Thyroid gland (tissue), 4 donors: Measurements from ENCODE around the gene DYNLL1.

Experiments used
- CTCF ChIP-seq, 6 experiments: fragments of 200-600 bp in 3 of 6; fragments of 450-650 bp in 3 of 6; sonication (generic) in 3 of 6; IDR thresholded peaks; one replicate each; pipeline ENCODE4 v1.5.1; 2016 to 2019; ENCODE audit warnings: antibody characterized with exemption in 6 of 6, mild to moderate bottlenecking in 2 of 6, inconsistent platforms in 1 of 6, moderate library complexity in 1 of 6
- POLR2A ChIP-seq, 2 donors: fragments of 450-650 bp; IDR thresholded peaks; one replicate each; pipeline ENCODE4 v1.6.1; 2017; ENCODE audit warnings: antibody characterized with exemption in 2 of 2, mild to moderate bottlenecking in 2 of 2, moderate library complexity in 1 of 2

- TF ChIP-seq CTCF (IDR thresholded peaks at IDR 0.05), result no peak
- no peak for TF ChIP-seq POLR2A (IDR thresholded peaks at IDR 0.05)
Observed at GRCh38 chr12:120460157-120460556, 35.8 kb upstream of the DYNLL1 start.
